ENCODE measurements around the gene GATAD2A.
"Not testable (repeated sequence)": the region's sequence is repeated elsewhere in the genome, so short reads cannot be mapped to it uniquely, and the experiment has no call there.

GATAD2A gene

DNA sequence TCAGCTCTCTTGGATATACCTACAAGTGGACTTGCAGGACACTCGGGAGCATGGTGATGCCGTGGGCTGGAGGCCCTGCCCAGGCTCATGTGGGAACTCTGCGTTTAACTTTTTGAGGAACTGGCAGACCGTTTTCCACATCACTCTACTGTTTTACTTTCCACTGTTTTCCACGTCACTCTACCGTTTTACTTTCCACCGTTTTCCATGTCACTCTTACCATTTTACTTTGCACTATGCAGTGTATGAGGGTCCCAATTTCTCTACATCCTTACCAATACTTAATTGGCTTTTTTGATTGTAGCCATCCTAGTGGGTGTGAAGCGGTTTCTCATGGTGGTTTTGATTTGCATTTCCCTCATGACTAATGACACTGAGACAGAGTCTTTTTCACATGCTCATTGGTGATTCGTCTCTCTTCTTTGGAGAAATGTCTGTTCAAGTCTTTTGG lies 40.5 kb downstream of the GATAD2A start:
- no peak for DNase-seq (ENCODE audit: low read depth in 2 of 2)

DNA sequence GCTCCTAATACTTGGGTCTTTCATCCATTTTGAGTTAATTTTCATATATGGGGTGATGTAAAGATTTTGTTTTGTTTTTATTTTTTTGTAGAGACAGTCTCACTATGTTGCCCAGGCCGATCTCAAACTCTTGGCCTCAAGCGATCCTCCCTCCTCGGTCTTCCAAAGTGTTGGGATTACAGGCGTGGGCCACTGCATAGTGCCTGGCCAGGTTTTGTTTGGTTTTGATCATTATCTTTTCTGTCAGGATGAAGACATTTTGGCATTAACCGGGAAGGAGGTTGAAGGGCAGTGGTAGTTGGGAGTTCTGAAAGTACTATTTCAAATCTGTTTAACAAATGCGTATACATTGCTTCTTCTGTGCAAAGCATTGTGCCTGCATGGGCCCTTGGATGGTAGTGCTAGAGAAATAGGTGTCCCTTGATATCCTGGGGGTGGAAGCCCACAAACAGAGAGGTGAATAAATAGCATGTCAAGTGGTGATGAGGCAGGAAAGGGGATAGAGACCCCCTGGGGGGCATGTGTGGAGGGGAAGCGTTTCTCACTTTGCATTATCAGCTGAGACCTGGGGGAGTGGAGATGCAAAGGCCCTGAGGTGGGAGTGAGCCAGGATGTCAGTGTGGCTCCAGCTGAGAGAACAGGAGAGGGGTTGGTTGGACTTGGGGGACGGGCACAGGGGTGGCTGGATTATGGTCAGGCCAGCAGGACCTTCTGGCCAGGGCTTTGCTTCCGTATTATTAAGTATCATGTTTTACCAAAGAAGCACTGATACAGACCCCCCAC lies 41.4 kb downstream of the GATAD2A start:
- DNase-seq (ENCODE audit: low read depth in 2 of 2): no peak

DNA sequence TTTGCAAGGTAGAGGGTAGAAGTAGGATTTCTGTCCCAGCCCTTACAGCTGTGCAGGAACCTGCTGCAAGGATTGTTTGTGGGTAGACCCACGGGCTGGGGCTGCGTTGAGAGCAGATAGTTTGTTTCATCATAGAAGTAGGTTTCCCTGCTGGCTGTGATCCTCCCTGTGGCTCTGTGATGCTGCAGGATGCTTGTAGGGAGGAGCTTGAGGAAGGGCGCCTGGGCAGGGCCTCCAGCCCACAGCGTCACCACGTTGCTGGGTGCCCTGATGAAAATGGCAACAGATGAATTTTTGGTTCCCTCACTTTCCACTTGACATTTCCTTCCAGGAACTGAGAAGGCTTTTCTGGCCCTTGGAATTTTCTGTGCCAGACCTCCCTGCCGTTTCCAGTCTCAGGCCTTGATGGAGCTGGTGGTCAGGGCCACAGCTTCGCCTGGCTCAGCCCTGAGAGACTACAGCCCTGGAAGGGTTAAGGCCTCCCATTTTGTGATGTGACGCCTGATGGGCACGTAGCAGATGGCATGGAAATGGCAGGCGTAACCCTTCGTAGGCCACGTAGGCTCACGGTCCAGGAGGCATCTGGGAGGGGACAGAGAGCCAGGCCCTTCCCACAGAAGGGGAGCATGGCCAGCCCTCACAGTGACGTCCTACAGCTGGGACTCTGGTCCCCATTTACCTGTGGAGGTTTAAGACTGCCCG lies 42.2 kb downstream of the GATAD2A start:
- DNase-seq (ENCODE audit: low read depth in 2 of 2): no peak

DNA sequence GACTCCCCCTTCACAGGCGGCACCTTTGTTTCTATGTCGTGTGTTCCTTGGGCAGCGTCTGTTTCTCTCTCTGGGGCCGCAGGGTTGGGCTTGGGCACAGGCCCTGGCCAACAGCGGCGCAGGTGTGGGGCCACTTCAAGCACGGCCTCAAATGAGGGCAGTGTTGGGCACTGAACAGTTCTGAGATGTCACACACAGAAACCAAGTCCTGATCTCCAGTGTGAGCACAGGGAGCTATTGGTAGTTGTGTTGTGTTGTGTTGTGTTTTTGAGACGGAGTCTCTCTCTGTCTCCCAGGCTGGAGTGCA lies 42.7 kb downstream of the GATAD2A start:
- no peak for DNase-seq (ENCODE audit: low read depth in 2 of 2)

DNA sequence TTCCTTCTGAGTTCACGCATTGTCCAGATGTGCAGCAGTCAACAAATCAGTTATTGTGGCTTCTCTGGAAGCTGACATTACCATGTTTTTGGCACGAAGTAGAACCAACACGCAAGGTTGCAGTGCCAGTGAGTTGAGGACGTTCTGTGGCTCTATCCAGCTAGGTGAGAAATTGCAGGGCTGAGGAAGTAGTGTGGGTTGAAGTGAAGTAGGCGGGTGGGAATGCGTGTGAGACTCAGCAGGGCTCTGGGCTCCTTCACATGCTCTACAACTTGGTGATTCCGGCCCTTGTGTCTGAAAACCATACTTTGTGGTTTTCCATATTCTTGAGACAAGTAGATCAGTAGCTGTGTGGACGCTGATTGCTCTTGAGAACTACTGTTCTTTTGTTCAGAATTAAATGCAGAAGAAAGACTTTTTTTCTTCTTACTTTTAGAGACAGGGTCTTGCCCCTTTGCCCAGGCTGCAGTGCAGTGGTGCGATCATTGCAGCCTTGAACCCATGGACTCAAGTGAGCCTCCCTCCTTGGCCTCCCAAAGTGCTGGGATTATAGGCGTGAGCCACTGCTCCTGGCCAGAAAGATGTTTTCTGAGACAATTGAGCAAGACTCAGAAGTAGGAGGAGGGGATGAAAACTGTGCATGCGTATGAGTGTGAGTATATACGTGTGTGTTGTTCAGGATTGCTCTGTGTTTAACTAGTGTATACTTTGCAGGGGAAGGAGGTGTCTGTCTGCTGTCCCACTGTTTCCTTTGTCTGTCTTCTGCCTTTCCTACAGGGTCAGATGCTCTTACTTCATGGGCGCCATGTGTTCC lies 46.2 kb downstream of the GATAD2A start:
- DNase-seq (ENCODE audit: low read depth in 2 of 2): no peak

DNA sequence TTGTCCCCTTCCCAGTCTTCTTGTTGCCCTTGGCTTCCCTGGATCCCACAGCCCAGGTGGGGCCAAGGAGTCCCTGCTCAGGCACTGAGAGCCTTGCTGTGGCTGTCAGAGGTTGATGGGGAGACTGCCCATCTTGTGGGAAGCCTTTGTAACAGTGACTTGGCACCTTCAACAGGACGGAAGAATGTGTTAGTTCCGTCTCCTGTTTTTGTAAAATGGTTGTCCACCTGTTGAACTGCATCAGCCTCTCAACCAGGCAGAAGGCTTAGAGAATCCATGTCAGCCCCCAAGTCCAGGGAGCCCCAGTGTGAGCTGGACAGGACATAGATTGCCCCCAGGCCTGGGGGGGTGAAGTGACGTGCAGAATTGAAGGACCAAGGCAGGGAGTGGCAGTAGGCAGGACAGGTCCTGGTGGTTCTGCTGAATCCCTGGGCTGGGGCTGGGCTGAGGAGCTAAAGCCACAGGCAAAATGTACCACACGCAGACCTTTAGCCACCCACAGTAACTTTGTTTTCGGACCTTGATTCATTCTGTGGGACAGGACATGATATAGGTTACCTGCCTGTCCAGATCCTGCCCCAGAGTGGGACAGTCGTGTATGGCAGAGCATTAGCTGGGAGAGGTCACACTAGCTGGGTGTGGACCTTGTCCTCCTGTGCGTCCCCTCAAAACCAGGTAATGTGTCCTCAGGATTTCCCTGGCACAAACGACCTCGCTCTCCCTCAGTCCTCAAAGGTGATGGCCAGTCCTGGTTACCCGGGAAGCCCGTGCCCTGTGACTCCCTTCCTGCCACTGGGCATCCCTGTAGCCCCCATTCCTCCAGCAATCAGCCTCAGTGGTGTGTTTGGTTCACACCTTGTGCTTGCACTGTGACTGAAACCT lies 47.0 kb downstream of the GATAD2A start:
- DNase-seq (ENCODE audit: low read depth in 2 of 2): no peak

DNA sequence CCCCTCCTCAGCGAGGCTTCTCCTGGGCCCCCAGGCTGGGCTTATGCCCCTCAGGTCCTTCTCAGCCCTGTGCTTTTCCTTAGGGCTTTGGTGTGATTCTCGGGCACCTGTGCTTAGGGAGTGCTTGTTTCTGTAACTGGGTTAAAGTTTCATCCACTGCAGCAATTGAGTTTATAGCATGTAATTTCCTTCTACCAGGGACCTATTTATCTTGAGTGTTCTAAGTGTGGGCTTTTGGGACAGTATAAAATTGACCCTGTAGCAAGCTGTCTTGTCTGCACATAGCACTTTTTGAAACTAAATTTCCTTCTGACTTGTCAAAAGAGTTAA lies 47.6 kb downstream of the GATAD2A start:
- DNase-seq (ENCODE audit: low read depth in 2 of 2): no peak

DNA sequence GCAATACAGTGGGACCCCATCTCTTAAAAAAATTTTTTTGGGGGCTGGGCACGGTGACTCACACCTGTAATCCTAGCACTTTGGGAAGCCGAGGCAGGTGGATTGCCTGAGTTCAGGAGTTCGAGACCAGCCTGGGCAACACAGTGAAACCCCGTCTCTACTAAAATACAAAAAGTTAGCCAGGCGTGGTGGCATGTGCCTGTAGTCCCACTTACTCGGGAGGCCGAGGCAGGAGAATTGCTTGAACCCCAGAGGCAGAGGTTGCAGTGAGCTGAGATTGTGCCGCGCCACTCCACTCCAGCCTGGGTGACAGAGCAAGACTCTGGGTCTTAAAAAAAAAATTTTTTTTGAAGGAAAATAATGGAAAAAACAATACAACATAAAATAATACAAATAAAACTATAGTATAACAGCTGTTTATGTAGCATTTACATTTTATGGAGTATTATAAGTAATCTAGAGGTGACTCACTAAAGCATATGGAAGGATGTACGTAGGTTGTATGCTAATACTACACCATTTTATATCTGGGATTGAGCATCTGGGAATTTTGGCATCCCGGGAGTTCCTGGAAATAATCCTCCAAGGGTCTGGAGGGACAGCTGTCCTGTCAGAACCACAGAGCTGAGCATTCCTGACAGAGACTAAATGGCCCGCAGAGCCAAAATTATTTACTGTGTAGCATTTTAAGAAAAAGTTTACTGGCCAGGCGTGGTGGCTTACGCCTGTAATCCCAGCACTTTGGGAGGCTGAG lies 49.9 kb downstream of the GATAD2A start:
- not testable (repeated sequence) for DNase-seq (ENCODE audit: low read depth in 2 of 2)

DNA sequence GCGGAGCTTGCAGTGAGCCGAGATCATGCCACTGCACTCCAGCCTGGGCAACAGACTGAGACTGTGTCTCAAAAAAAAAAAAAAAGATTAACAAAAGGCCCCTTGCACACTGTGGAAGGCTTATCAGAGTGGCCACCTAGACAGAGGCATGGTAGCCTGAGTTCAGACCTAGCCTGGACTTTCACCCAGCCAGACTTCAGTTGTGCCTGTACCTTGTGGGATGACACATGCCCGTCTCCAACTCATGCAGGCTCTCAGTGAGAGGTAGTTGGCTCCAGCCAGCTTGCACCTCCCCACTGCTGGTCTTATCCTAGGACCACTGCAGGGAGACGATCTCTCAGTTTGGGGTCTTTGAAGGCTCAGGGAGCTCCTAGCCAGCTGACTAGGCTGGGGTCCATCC lies 52.2 kb downstream of the GATAD2A start:
- DNase-seq (ENCODE audit: low read depth in 2 of 2): no peak

DNA sequence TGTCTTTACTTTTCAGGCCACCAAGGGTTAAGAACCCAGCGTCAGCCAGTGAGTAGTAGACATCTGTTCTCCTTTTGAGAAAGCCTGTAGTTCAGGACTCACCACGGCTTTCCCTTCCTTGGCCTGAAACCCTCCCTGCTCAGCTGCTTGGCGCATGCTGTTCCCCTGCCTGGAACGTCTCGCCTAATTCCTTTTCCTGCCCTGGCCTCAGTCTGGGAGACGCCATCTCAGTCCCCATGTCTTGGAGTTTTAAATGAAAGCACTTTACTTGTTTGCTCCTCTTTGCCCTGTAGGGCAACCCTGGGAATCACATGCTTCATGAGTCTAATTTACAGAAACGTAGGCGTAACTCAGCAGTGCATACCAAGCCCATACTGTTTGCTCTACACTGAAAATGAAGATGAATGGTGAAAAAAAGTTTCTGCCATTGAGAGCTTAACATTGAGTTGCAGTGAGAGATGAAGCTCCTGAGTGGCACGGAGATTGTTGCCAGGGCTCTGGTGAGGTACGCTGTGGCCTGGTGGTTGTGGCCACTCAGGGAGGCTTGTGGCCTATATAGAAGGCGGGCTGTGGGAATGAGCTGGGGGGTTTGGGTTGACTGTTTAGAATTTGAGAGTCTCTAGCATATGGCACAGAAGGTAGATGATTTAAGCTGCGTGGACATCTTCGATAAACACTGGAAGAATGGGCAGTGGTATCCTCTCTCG lies 52.8 kb downstream of the GATAD2A start:
- DNase-seq (ENCODE audit: low read depth in 2 of 2): no peak

DNA sequence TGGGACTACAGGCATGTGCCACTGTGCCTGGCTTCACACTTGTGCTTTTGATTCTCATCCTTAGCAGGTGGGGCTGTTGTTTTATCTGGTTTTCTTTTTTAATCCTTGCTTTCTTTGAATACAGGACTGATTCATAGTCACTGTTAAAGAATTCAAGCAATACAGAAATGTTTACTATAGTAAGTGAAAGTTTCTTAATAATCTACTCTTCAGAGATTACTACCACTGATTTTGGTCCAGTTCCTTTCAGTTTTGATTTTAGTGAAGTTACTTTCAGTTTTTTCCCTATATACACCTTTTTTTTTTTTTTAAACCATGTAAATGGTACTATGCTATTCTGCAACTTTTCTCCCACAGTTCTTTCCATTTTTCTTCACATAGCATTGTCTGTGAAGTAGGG lies 53.6 kb downstream of the GATAD2A start:
- no peak for DNase-seq (ENCODE audit: low read depth in 2 of 2)

DNA sequence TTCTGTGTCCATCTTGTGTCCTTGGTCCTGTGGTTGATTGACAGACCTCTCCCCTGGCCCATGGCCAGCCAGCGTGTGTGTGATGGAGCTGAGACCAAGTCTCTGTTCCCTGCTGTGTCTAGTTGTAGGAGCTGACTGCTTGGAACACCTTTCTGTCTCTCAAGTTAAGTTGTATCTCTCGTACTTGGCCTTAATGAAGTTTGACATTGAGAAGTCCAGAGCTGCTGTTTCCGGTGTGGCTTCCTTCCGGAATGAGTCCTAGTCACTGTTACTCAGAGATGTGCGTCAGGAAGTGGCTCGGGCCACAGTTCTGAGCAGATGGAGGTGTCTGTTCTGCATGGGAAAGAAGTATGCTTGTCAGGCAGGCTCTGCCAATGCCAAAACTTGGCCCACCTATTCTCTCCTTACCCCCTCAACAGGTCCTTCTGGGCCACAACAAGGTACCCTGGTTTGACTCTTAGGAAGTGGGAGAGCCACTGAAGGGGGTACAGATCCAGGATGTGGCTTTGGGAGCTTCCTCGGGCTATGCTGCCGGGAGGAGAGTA lies 54.3 kb downstream of the GATAD2A start:
- DNase-seq (ENCODE audit: low read depth in 2 of 2): peak in 1 of 2 donors; percentile 22

DNA sequence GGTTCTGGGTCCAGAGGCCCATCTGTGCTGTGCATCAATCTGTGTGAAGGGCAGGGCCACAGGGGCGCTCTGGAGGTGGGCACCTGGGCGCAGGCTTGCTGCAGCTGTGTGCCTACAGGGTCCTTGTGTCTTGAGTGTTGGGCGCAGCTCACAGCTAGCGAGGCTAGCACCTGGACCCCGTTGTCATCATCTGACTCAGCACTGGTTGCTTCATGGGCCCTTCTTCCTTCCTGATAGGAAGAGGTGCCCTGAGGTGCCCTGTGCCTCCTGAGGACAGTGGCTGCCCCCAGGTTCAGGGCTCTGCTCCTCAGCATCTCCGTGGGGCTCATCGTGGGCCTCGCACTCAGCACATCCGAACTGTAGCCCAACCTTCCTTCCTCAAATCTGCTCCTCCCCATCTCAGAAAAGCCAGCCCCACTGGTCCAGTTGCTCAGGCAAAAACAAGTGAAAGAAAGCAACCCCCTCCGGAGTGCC lies 54.8 kb downstream of the GATAD2A start:
- no peak for DNase-seq (ENCODE audit: low read depth in 2 of 2)

DNA sequence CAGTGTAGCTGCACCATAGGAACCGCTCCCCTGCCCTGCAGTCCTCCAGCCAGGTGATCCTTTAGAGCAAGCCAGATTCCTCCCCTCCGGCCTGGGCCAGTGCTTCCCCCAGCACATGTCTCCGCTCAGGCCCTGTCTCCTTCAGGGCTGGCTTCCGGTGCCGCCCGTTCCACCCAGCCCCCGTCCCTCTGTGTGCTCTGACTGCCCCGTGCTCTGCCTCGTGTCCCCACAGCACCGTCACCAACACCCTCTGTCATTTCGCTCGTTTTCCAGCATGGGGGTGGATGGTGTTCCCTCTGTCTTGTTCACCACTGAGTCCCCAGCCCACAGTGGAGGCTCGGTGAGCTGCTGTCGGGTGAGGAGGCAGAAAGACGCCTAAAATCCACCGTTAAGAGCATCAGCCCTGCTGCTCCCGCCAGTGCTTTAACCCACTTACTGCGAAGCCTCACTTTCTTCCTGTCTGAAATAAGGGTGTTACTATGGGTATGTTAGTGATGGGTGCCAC lies 55.3 kb downstream of the GATAD2A start:
- peak; percentile 22 to 25 for DNase-seq (ENCODE audit: low read depth in 2 of 2)

DNA sequence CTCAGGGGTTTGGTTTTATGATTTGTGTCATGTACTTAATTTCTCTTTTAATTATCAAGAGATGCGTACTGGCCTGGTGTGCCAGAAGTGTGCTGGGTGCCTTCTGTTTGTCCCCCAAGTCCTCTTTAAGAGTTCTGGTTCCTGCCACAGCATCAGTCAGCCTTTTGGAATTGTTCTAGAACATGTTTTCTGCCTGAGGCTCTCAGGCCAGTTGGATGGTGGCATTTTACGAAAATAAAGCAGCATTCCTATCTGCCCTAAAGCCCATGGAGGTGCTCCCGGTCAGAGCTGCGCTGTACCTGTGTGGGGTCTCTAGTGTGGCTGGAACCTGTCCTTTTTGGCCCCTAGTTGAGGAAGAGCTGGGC lies 55.8 kb downstream of the GATAD2A start:
- no peak for DNase-seq (ENCODE audit: low read depth in 2 of 2)

DNA sequence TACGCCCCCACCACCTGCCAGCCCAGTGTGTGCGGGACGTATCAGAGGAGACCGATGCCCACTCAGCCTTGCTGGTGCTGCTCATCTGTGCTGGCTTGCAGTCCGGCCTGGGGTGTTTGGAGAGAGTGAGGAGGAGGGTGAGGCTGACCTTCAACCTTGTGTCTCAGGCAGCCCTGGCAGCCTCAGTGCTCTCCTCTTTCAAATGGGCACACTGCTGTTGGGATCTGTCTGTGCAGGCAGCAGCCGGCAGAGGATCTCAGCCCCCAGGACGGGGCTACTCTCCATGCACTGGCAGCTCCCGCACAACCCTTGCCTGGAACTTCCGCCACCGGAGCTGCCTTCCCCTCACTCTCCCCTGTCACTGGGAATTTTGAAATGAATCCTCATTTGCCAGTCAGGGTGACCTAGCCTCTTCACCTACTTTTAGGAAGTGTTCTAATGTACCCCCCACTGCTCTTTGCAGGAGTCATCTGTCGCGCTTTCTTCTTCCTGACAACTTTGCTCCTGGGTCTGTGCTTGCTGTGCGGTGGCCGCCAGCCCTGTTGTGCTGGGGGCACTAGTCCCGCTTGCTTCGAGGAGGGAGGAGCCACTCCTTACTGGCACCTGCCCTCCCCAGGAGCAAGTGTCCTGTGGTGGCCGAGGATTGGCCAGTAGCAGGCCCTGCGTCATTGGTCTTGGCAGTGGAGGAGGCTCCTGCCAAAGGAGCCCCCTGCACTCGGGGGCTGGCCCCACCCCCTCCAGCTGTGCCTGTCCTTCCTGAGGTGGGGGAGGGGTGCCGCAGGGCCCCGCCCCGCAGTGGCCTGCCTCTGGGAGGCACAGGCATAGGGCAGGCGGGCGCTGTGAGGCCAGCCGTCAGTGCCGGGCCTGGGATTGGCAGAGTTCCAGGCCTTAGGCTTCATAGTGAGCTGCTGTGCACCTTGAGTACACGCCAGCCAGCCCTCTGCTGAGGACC lies 56.5 kb downstream of the GATAD2A start:
- no peak for DNase-seq (ENCODE audit: low read depth in 2 of 2)

DNA sequence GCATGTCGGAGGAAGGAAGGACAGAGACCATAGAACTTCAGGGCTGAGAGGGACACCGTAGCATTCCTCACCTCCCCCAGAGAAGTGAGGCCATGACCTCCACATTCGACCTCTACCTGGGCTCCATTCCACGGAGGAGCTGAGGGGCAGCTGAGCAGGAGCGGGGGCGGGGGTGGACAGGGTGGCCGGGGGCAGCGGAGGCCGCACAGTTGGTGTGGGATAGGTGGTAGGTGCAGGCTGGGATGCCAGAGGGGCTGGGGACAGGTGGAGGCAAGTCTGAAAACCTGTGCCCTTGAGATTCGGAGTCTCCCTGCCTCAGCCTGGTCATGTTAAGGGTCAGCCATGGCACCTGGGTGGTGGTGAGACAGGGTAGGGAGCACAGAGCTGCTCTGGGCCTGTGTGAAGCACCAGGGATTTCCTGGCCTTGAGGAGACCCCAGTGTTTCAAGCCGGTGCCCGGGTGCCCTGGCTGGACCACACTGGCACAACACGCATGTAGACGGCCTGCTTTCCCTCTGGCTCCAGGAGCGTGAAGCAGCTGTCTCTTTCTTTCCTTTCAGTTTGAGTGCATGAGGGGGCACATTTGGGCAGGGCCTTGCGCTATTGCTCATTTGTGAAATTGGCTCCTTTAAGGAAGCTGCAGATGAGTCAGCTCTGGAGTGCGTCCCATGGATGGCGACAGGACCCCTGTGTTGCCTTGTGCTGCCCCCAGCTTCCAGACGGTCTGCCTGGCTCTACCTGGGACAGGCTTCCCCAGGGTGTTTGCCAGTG lies 58.1 kb downstream of the GATAD2A start:
- no peak for DNase-seq (ENCODE audit: low read depth in 2 of 2)

Data from stimulated activated CD4-positive, alpha-beta T cell treated with anti-CD3 and anti-CD28 coated beads, Interleukin-1b, Interleukin-23, amount 100 ng/mL, for 1 hour (primary cell).